Endodermal cell (in vitro differentiated cells): Measurements from ENCODE around the gene INSR. TPM values are rescaled to one million over a fixed set of nuclear protein-coding genes. Genes with fewer than 3 reads are reported as not detected.

Experiments used
- DNase-seq: peaks from one replicate; pipeline ENCODE4 v3.0.0-alpha.2; 2017
- H3K27ac ChIP-seq: 2 replicates; pipeline ENCODE4 v1.5.1; 2013; ENCODE audit warnings: mild to moderate bottlenecking, low read depth, low read length, moderate library complexity
- H3K27me3 ChIP-seq: 2 replicates; pipeline ENCODE4 v1.6.1; 2013; ENCODE audit warnings: mild to moderate bottlenecking, low read length, moderate library complexity; ENCODE audit not compliant: insufficient read depth, control insufficient read depth, poor library complexity, severe bottlenecking
- H3K36me3 ChIP-seq: 2 replicates; pipeline ENCODE4 v1.7.0; 2013; ENCODE audit warnings: mild to moderate bottlenecking, low read length, moderate library complexity; ENCODE audit not compliant: control insufficient read depth, insufficient read depth
- H3K4me1 ChIP-seq: one replicate; pipeline ENCODE4 v1.7.0; 2013; ENCODE audit warnings: low read length; ENCODE audit not compliant: control insufficient read depth, insufficient read depth
- H3K4me3 ChIP-seq: 2 replicates; pipeline ENCODE4 v1.5.1; 2013; ENCODE audit warnings: mild to moderate bottlenecking, low read length, moderate library complexity
- H3K9ac ChIP-seq: 2 replicates; pipeline ENCODE4 v1.6.1; 2013; ENCODE audit warnings: mild to moderate bottlenecking, low read length, moderate library complexity; ENCODE audit not compliant: poor library complexity, severe bottlenecking; ENCODE audit errors: extremely low read depth
- H3K9me3 ChIP-seq: 2 replicates; pipeline ENCODE4 v1.6.1; 2013; ENCODE audit warnings: mild to moderate bottlenecking, low read length, moderate library complexity; ENCODE audit not compliant: control insufficient read depth
- H3K27ac Mint-ChIP-seq: 2 replicates; pipeline ENCODE4 v1.8.0; 2020; ENCODE audit warnings: mixed read lengths
- H3K27me3 Mint-ChIP-seq: 2 replicates; pipeline ENCODE4 v1.8.0; 2021; ENCODE audit warnings: mild to moderate bottlenecking, mixed read lengths; ENCODE audit not compliant: insufficient read depth
- H3K36me3 Mint-ChIP-seq: 2 replicates; pipeline ENCODE4 v1.8.0; 2020; ENCODE audit warnings: low read depth, mixed read lengths
- H3K4me1 Mint-ChIP-seq: 2 replicates; pipeline ENCODE4 v1.8.0; 2020; ENCODE audit warnings: mixed read lengths
- H3K4me3 Mint-ChIP-seq: 2 replicates; pipeline ENCODE4 v1.8.0; 2020; ENCODE audit warnings: mild to moderate bottlenecking, moderate library complexity, mixed read lengths
- H3K9me3 Mint-ChIP-seq: 2 replicates; pipeline ENCODE4 v1.8.0; 2020; ENCODE audit warnings: mild to moderate bottlenecking, mixed read lengths
- CTCF ChIP-seq: fragments of 200-600 bp; sonication (generic); conservative IDR thresholded peaks from 2 replicates; pipeline ENCODE4 v1.5.0; 2021; ENCODE audit warnings: antibody characterized with exemption, mild to moderate bottlenecking
- WGBS, 2 experiments: methylation state at CpG; one replicate each; pipeline versions ENCODE4 v1.1.5 to v1.1.7; 2013; ENCODE audit warnings: missing lambda C conversion rate in 2 of 2, mixed read lengths in 1 of 2; ENCODE audit not compliant: insufficient coverage in 1 of 2, insufficient read length in 1 of 2; 5-methylcytosine and 5-hydroxymethylcytosine counted together
- total RNA-seq, 2 donors: library from RNA; stranded (reverse); fragmentation: NEBNext Ultra II Directional in 1 of 2; extraction: Animal tissue kit (Norgen Biotek cat#: 25700) in 1 of 2; gene quantifications; 2 replicates in 1 of 2; 3 replicates in 1 of 2; pipeline ENCODE4 v1.2.1, GENCODE V29; 2021

The INSR gene
- total RNA-seq, 2 donors from 2014 or later, result 31.3 to 31.5 TPM

DNA sequence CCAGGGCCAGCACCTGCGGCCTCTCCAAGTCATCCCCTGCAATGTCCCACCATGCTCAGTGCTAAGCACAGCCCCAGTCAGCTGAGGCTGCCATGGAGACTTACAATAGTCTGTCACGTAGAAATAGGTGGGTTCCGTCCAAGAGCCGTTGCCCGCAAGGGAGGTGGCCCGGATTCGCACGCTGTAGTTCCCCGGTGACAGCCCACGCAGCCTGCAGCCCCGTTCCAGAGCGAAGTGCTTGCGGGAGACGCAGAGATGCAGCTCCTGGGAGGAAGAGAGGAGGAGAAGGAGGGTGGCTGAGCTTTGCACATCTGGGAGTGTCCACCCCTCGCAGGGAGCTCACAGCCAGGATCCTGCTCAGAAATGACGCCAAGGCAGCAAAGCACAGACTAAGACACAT is 162.2 kb downstream of the INSR start:
- H3K27me3 ChIP-seq, result no peaks in the 10 kb centered on the region
- Mint-ChIP-seq H3K27me3 (no peaks in the 10 kb centered on the region), H3K4me1 (no peaks in the 10 kb centered on the region), H3K4me3 (no peak overlapping the region), H3K36me3 (peaks cover 45% of the 10 kb centered on the region), H3K27ac (no peak overlapping the region), H3K9me3 (peaks cover 9% of the 10 kb centered on the region)
- peaks cover 1% of the 10 kb centered on the region for H3K9me3 ChIP-seq
- no peak overlapping the region for H3K9ac ChIP-seq
- 94 to 99% methylated on average over 13 to 16 of the region's 16 CpGs for WGBS, 2 experiments
- H3K27ac ChIP-seq, result no peak overlapping the region
- no peak for DNase-seq
- H3K4me3 ChIP-seq, result no peak overlapping the region
- H3K36me3 ChIP-seq, result peaks cover 15% of the 10 kb centered on the region
- TF ChIP-seq CTCF, result no peak
- H3K4me1 ChIP-seq, result no peaks in the 10 kb centered on the region

GRCh38 chr19:7130043-7130442 is 164.2 kb downstream of the INSR start:
- no peaks in the 10 kb centered on the region for H3K27me3 Mint-ChIP-seq
- no peak for TF ChIP-seq CTCF
- no peaks in the 10 kb centered on the region for H3K27me3 ChIP-seq
- H3K9me3 Mint-ChIP-seq, result peaks cover 29% of the 10 kb centered on the region
- WGBS, 2 experiments, result 80 to 100% methylated on average over 1 of the region's 1 CpG
- H3K36me3 ChIP-seq, result peaks cover 32% of the 10 kb centered on the region
- no peak overlapping the region for H3K9ac ChIP-seq
- peaks cover 59% of the 10 kb centered on the region for H3K36me3 Mint-ChIP-seq
- no peak overlapping the region for H3K27ac ChIP-seq
- DNase-seq, result no peak
- no peak overlapping the region for H3K27ac Mint-ChIP-seq
- H3K4me1 Mint-ChIP-seq, result no peaks in the 10 kb centered on the region
- no peaks in the 10 kb centered on the region for H3K4me1 ChIP-seq
- H3K4me3 ChIP-seq, result no peak overlapping the region
- H3K4me3 Mint-ChIP-seq, result no peak overlapping the region
- H3K9me3 ChIP-seq, result peaks cover 19% of the 10 kb centered on the region

GRCh38 chr19:7126132-7126531 is 168.1 kb downstream of the INSR start:
- H3K4me1 Mint-ChIP-seq, result no peaks in the 10 kb centered on the region
- no peak overlapping the region for H3K4me3 ChIP-seq
- H3K4me1 ChIP-seq, result no peaks in the 10 kb centered on the region
- H3K4me3 Mint-ChIP-seq, result no peak overlapping the region
- H3K27ac ChIP-seq, result no peak overlapping the region
- no peak overlapping the region for H3K9ac ChIP-seq
- H3K27me3 ChIP-seq, result no peaks in the 10 kb centered on the region
- H3K27me3 Mint-ChIP-seq, result no peaks in the 10 kb centered on the region
- H3K36me3 ChIP-seq, result peaks cover 37% of the 10 kb centered on the region
- peaks cover 19% of the 10 kb centered on the region for H3K9me3 ChIP-seq
- no peak for DNase-seq
- 88 to 96% methylated on average over 3 of the region's 3 CpGs for WGBS, 2 experiments
- H3K9me3 Mint-ChIP-seq, result peaks cover 33% of the 10 kb centered on the region
- no peak overlapping the region for H3K27ac Mint-ChIP-seq
- peaks cover 72% of the 10 kb centered on the region for H3K36me3 Mint-ChIP-seq
- no peak for TF ChIP-seq CTCF
